OCI-M2 (cell line): ENCODE data around the gene AGBL1.

Experiments used
- DNase-seq: peaks from one replicate; lab custom pipeline; 2025; ENCODE audit not compliant: unreplicated experiment; lab: John Stamatoyannopoulos, UW

The AGBL1 gene

GRCh38 chr15:86572368-86572841 lies 492.7 kb downstream of the AGBL1 start:
- DNase-seq: no peak

GRCh38 chr15:86573476-86573875 lies 493.8 kb downstream of the AGBL1 start:
- no peak for DNase-seq

GRCh38 chr15:86588413-86588812 lies 508.7 kb downstream of the AGBL1 start:
- DNase-seq: no peak

- no peak for DNase-seq
Measured at GRCh38 chr15:86590461-86590860, 510.8 kb downstream of the AGBL1 start.

- DNase-seq: no peak
Measured at GRCh38 chr15:86591158-86591557, 511.5 kb downstream of the AGBL1 start.

- no peak for DNase-seq
Measured at GRCh38 chr15:86591994-86592735, 512.5 kb downstream of the AGBL1 start.

GRCh38 chr15:86595741-86596140 lies 516.1 kb downstream of the AGBL1 start:
- DNase-seq: no peak

- DNase-seq: no peak
Measured at GRCh38 chr15:86603466-86603865, 523.8 kb downstream of the AGBL1 start.

GRCh38 chr15:86608461-86609205 lies 529.0 kb downstream of the AGBL1 start:
- DNase-seq: no peak

- no peak for DNase-seq
Measured at GRCh38 chr15:86609275-86609674, 529.6 kb downstream of the AGBL1 start.

GRCh38 chr15:86610038-86610437 lies 530.4 kb downstream of the AGBL1 start:
- DNase-seq: no peak

- no peak for DNase-seq
Measured at GRCh38 chr15:86611417-86612040, 531.9 kb downstream of the AGBL1 start.

- no peak for DNase-seq
Measured at GRCh38 chr15:86615411-86615810, 535.7 kb downstream of the AGBL1 start.

- DNase-seq: no peak
Measured at GRCh38 chr15:86615816-86616215, 536.1 kb downstream of the AGBL1 start.

GRCh38 chr15:86616771-86617170 lies 537.1 kb downstream of the AGBL1 start:
- no peak for DNase-seq

- no peak for DNase-seq
Measured at GRCh38 chr15:86620157-86620556, 540.5 kb downstream of the AGBL1 start.

- DNase-seq: no peak
Measured at GRCh38 chr15:86620641-86621349, 541.1 kb downstream of the AGBL1 start.

- no peak for DNase-seq
Measured at GRCh38 chr15:86623236-86623635, 543.6 kb downstream of the AGBL1 start.

- DNase-seq: no peak
Measured at GRCh38 chr15:86624261-86625036, 544.8 kb downstream of the AGBL1 start.
